T-cell (primary cell): ENCODE data around the gene TRIM10. TPM values are rescaled to one million over a fixed set of nuclear protein-coding genes. Genes with fewer than 3 reads are reported as not detected.

Experiments
- ATAC-seq, 4 experiments: fragments of 200-7000 bp in 3 of 4; fragments of 150-1000 bp in 1 of 4; cut with Tn5 transposase; replicated peaks in 1 of 4; 1 replicate in 3 of 4; 2 replicates in 1 of 4; pipeline ENCODE4 v1.10.0; 2021; ENCODE audit warnings: moderate library complexity in 3 of 4, mild to moderate bottlenecking in 2 of 4, moderate number of reproducible peaks in 1 of 4
- CTCF ChIA-PET, 2 donors: fragments of 300-600 bp; sonication (Branson Sonifier 250); formaldehyde crosslinking; loops; one replicate each; lab custom pipeline; 2022; ENCODE audit warnings: antibody characterized with exemption in 2 of 2; lab: Charles Lee
- POLR2A ChIA-PET, 2 donors: fragments of 300-600 bp; sonication (Branson Sonifier 250); formaldehyde crosslinking; loops; one replicate each; lab custom pipeline; 2022; ENCODE audit warnings: antibody characterized with exemption in 2 of 2; lab: Charles Lee
- DNase-seq, 35 experiments: peaks; one replicate each; pipeline versions ENCODE4 v3.0.0 to v3.0.0-alpha.2; 2013 to 2023
- H3K27ac ChIP-seq: one replicate; pipeline ENCODE4 v1.5.1; 2013; ENCODE audit warnings: low read length
- H3K27me3 ChIP-seq, 2 experiments: replicated peaks in 1 of 2; 1 replicate in 1 of 2; 2 replicates in 1 of 2; pipeline versions ENCODE4 v1.6.1 to v1.7.0; 2013; ENCODE audit warnings: low read length in 1 of 2, mixed read lengths in 1 of 2; ENCODE audit not compliant: control insufficient read depth in 2 of 2, insufficient read depth in 2 of 2; ENCODE audit errors: extremely low read depth in 1 of 2
- H3K36me3 ChIP-seq, 2 donors: 1 replicate in 1 of 2; 2 replicates in 1 of 2; pipeline versions ENCODE4 v1.6.1 to v1.7.0; 2013; ENCODE audit warnings: low read length in 1 of 2; ENCODE audit not compliant: control insufficient read depth in 2 of 2, insufficient read depth in 1 of 2; ENCODE audit errors: extremely low read depth in 1 of 2
- H3K4me1 ChIP-seq, 2 experiments: 1 replicate in 1 of 2; 2 replicates in 1 of 2; pipeline versions ENCODE4 v1.6.1 to v1.7.0; 2013; ENCODE audit warnings: low read length in 2 of 2, mixed read lengths in 1 of 2; ENCODE audit not compliant: insufficient read depth in 2 of 2, control insufficient read depth in 1 of 2; ENCODE audit errors: extremely low read depth in 1 of 2
- H3K4me3 ChIP-seq, 2 donors: 1 replicate in 1 of 2; 2 replicates in 1 of 2; pipeline versions ENCODE4 v1.5.1 to v1.7.0; 2013; ENCODE audit warnings: mild to moderate bottlenecking in 2 of 2, low read length in 1 of 2, moderate library complexity in 1 of 2; ENCODE audit not compliant: control insufficient read depth in 1 of 2; ENCODE audit errors: extremely low read depth in 1 of 2
- H3K9me3 ChIP-seq: 2 replicates; pipeline ENCODE4 v1.7.0; 2013
- H3K27ac Mint-ChIP-seq, 2 donors: one replicate each; pipeline ENCODE4 v1.8.0; 2020 to 2021; ENCODE audit warnings: mild to moderate bottlenecking in 2 of 2, mixed read lengths in 2 of 2
- H3K27me3 Mint-ChIP-seq, 2 donors: one replicate each; pipeline ENCODE4 v1.8.0; 2021 to 2022; ENCODE audit warnings: mixed read lengths in 2 of 2
- H3K36me3 Mint-ChIP-seq: one replicate; pipeline ENCODE4 v1.8.0; 2021; ENCODE audit warnings: mixed read lengths
- H3K4me1 Mint-ChIP-seq, 3 donors: one replicate each; pipeline ENCODE4 v1.8.0; 2020 to 2022; ENCODE audit warnings: mixed read lengths in 3 of 3, mild to moderate bottlenecking in 1 of 3
- H3K4me3 Mint-ChIP-seq, 3 donors: one replicate each; pipeline ENCODE4 v1.8.0; 2020 to 2022; ENCODE audit warnings: mild to moderate bottlenecking in 3 of 3, mixed read lengths in 3 of 3, moderate library complexity in 3 of 3
- H3K9me3 Mint-ChIP-seq, 3 donors: one replicate each; pipeline ENCODE4 v1.8.0; 2020 to 2022; ENCODE audit warnings: mixed read lengths in 3 of 3
- WGBS: methylation state at CpG from one replicate; pipeline ENCODE4 v1.1.5; 2013; ENCODE audit warnings: missing lambda C conversion rate; ENCODE audit not compliant: insufficient coverage; 5-methylcytosine and 5-hydroxymethylcytosine counted together
- total RNA-seq, 35 experiments: library from RNA in 6 of 35; stranded (reverse) in 6 of 35; fragments of 120-200 nt in 1 of 35; gene quantifications; one replicate each; pipeline versions ENCODE4 v1.2.1 to v1.2.4 and lab custom pipeline; 2013 to 2026

The TRIM10 gene
- total RNA-seq, 5 donors from 2014 or later (not counting 1 experiment from before 2014, with no cell fraction given): not detected

- H3K4me1 ChIP-seq: no peaks in the 10 kb centered on the region
- H3K4me3 ChIP-seq: no peak overlapping the region
- peaks cover 10 to 11% of the 10 kb centered on the region in 2 experiments for H3K27me3 ChIP-seq
- no peaks in the 10 kb centered on the region for H3K36me3 ChIP-seq
- no peak overlapping the region for H3K27ac Mint-ChIP-seq
- H3K9me3 ChIP-seq: no peaks in the 10 kb centered on the region
- DNase-seq: no peak
- no CpG with 5 or more reads among the region's 1 CpG for WGBS
- H3K27ac ChIP-seq: no peak overlapping the region
- ATAC-seq: no peak
- no peaks in the 10 kb centered on the region for H3K36me3 Mint-ChIP-seq
- peaks cover 0 to 5% (median 0%) of the 10 kb centered on the region in 3 donors for H3K4me1 Mint-ChIP-seq
- peaks cover 0 to 11% (median 9%) of the 10 kb centered on the region in 3 donors for H3K9me3 Mint-ChIP-seq
- no peak overlapping the region for H3K4me3 Mint-ChIP-seq
- POLR2A ChIA-PET: interaction anchor here in 1 of 2 donors (0.6 kb wide), 1 partner anchor 59 kb away, joined by 3 read pairs; no protein-coding TSS in a partner anchor
- CTCF ChIA-PET: interaction anchor here in 1 of 2 donors (1.0 kb wide), 1 partner anchor 18 kb away, joined by 3 read pairs; no protein-coding TSS in a partner anchor
- H3K27me3 Mint-ChIP-seq: peaks cover 44 to 48% of the 10 kb centered on the region in 2 donors
These were observed 17.8 kb upstream of the TRIM10 start for GRCh38 chr6:30178837-30179236.

- H3K4me1 Mint-ChIP-seq: peaks cover 0 to 8% (median 4%) of the 10 kb centered on the region in 3 donors
- ChIA-PET CTCF (no interaction called here), POLR2A (no interaction called here)
- no peaks in the 10 kb centered on the region for H3K9me3 ChIP-seq
- no peak for DNase-seq
- no peak overlapping the region for H3K27ac ChIP-seq
- H3K4me1 ChIP-seq: peaks cover 0 to 11% of the 10 kb centered on the region in 2 experiments
- H3K27me3 ChIP-seq: peaks cover 15 to 29% of the 10 kb centered on the region in 2 experiments
- peaks cover 0 to 11% (median 9%) of the 10 kb centered on the region in 3 donors for H3K9me3 Mint-ChIP-seq
- H3K27ac Mint-ChIP-seq: no peak overlapping the region
- WGBS: no CpG with 5 or more reads among the region's 2 CpGs
- no peak overlapping the region for H3K4me3 Mint-ChIP-seq
- H3K27me3 Mint-ChIP-seq: peaks cover 61 to 71% of the 10 kb centered on the region in 2 donors
- no peaks in the 10 kb centered on the region for H3K36me3 Mint-ChIP-seq
- no peak overlapping the region for H3K4me3 ChIP-seq
- no peak for ATAC-seq
- no peaks in the 10 kb centered on the region for H3K36me3 ChIP-seq
These were observed 14.8 kb upstream of the TRIM10 start for GRCh38 chr6:30175765-30176164.

GRCh38 chr6:30172681-30173080 lies 11.7 kb upstream of the TRIM10 start:
- Mint-ChIP-seq H3K4me1 (peaks cover 0 to 11% (median 4%) of the 10 kb centered on the region in 3 donors), H3K9me3 (no peaks in the 10 kb centered on the region), H3K4me3 (peak overlapping the region in 1 of 3 donors; percentile 25), H3K27ac (no peak overlapping the region), H3K27me3 (peaks cover 60 to 78% of the 10 kb centered on the region in 2 donors), H3K36me3 (no peaks in the 10 kb centered on the region)
- CTCF ChIA-PET: no interaction called here
- POLR2A ChIA-PET: no interaction called here
- 70% methylated on average over 4 of the region's 4 CpGs for WGBS
- H3K4me3 ChIP-seq: no peak overlapping the region
- H3K9me3 ChIP-seq: no peaks in the 10 kb centered on the region
- no peak overlapping the region for H3K27ac ChIP-seq
- DNase-seq: no peak
- H3K27me3 ChIP-seq: peaks cover 20 to 33% of the 10 kb centered on the region in 2 experiments
- no peaks in the 10 kb centered on the region for H3K36me3 ChIP-seq
- no peak for ATAC-seq
- H3K4me1 ChIP-seq: peaks cover 0 to 11% of the 10 kb centered on the region in 2 experiments

GRCh38 chr6:30171677-30172471 lies 10.9 kb upstream of the TRIM10 start:
- Mint-ChIP-seq H3K9me3 (no peaks in the 10 kb centered on the region), H3K36me3 (no peaks in the 10 kb centered on the region), H3K4me3 (peak overlapping the region in 1 of 3 donors; percentile 48), H3K4me1 (peaks cover 0 to 13% (median 5%) of the 10 kb centered on the region in 3 donors), H3K27ac (no peak overlapping the region), H3K27me3 (peaks cover 54 to 70% of the 10 kb centered on the region in 2 donors)
- H3K27ac ChIP-seq: no peak overlapping the region
- H3K36me3 ChIP-seq: no peaks in the 10 kb centered on the region
- ChIA-PET CTCF (interaction anchor here in 1 of 2 donors (0.5 kb wide), 1 partner anchor 49 kb away, joined by 3 read pairs; no protein-coding TSS in a partner anchor), POLR2A (no interaction called here)
- no peaks in the 10 kb centered on the region for H3K9me3 ChIP-seq
- 13% methylated on average over 61 of the region's 62 CpGs for WGBS
- peak; percentile 26 to 45 (median 43) for ATAC-seq
- DNase-seq: no peak
- H3K4me3 ChIP-seq: no peak overlapping the region
- H3K4me1 ChIP-seq: peaks cover 0 to 11% of the 10 kb centered on the region in 2 experiments
- H3K27me3 ChIP-seq: peaks cover 15 to 33% of the 10 kb centered on the region in 2 experiments

GRCh38 chr6:30169658-30170614 lies 8.9 kb upstream of the TRIM10 start:
- Mint-ChIP-seq H3K27me3 (peaks cover 41 to 53% of the 10 kb centered on the region in 2 donors), H3K36me3 (no peaks in the 10 kb centered on the region), H3K9me3 (no peaks in the 10 kb centered on the region), H3K27ac (no peak overlapping the region), H3K4me1 (peaks cover 0 to 15% (median 5%) of the 10 kb centered on the region in 3 donors), H3K4me3 (no peak overlapping the region)
- DNase-seq (peak in 2 of 35 experiments; percentile 21 to 67), ATAC-seq (peak; percentile 77 to 84 (median 80))
- H3K27me3 ChIP-seq: peaks cover 10 to 33% of the 10 kb centered on the region in 2 experiments
- whole genome bisulfite sequencing: 40% methylated on average over 3 of the region's 7 CpGs
- H3K4me3 ChIP-seq: no peak overlapping the region
- POLR2A ChIA-PET: no interaction called here
- CTCF ChIA-PET: interaction anchor here in 1 of 2 donors (1.7 kb wide), 1 partner anchor 67 kb away, joined by 10 read pairs; no protein-coding TSS in a partner anchor
- H3K9me3 ChIP-seq: no peaks in the 10 kb centered on the region
- H3K27ac ChIP-seq: no peak overlapping the region
- peaks cover 0 to 11% of the 10 kb centered on the region in 2 experiments for H3K4me1 ChIP-seq
- H3K36me3 ChIP-seq: no peaks in the 10 kb centered on the region

- H3K27me3 Mint-ChIP-seq: peaks cover 37 to 45% of the 10 kb centered on the region in 2 donors
- no peaks in the 10 kb centered on the region for H3K36me3 Mint-ChIP-seq
- ChIA-PET POLR2A (no interaction called here), CTCF (no interaction called here)
- no peaks in the 10 kb centered on the region for H3K36me3 ChIP-seq
- no peaks in the 10 kb centered on the region for H3K9me3 Mint-ChIP-seq
- H3K9me3 ChIP-seq: no peaks in the 10 kb centered on the region
- no peak overlapping the region for H3K4me3 ChIP-seq
- peaks cover 0 to 11% of the 10 kb centered on the region in 2 experiments for H3K4me1 ChIP-seq
- H3K4me3 Mint-ChIP-seq: no peak overlapping the region
- H3K27me3 ChIP-seq: peaks cover 8 to 39% of the 10 kb centered on the region in 2 experiments
- H3K27ac ChIP-seq: no peak overlapping the region
- no peak overlapping the region for H3K27ac Mint-ChIP-seq
- DNase-seq (no peak), ATAC-seq (no peak)
- WGBS: no CpG with 5 or more reads among the region's 1 CpG
- peaks cover 0 to 15% (median 5%) of the 10 kb centered on the region in 3 donors for H3K4me1 Mint-ChIP-seq
These were observed 7.7 kb upstream of the TRIM10 start for GRCh38 chr6:30168741-30169140.
